GM19193 (cell line): ENCODE data around the gene TAF1B.

Experiments
- POLR2A ChIP-seq: IDR thresholded peaks from 4 replicates; pipeline ENCODE4 v1.6.1; 2011; ENCODE audit not compliant: insufficient read depth, insufficient read length; ENCODE audit errors: extremely low read depth

Gene TAF1B

DNA sequence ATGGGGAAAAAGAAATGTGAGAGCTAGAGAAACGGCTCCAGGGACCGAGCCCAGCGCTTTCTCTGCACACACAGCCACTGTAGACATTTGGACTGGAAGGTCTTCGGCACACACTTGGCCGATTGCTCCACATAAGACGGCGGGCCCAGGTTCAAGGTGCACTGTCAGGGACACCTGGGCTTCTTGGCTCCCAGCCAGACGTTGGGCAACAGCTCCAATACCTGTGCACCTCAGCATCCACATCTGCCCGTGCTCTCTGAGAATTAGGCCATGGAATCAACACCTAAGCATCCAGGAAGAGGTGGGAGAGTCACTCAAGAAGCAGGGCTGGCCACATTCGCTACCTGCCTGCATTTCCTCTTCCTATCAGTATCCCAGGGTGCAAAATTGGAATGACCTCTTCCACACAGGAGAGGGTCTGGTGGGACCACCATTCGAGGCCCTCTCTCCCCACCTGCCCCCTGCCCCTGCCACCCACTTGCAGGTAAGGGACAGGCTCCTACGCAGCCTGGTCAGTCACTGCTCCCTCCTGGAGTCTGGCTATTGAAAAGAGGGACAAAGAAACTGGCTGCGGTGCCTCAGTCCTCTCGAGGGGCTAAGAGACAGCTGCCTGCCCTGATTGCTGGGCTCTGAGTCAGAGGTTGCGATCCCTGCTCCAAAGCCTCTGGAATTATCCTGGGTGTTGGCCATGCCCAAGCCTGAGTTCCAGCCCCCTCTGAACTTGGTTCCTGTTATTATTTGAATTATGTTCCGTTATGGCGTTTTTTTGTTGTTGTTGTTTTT is 40.1 kb upstream of the TAF1B start:
- TF ChIP-seq POLR2A, result no peak

DNA sequence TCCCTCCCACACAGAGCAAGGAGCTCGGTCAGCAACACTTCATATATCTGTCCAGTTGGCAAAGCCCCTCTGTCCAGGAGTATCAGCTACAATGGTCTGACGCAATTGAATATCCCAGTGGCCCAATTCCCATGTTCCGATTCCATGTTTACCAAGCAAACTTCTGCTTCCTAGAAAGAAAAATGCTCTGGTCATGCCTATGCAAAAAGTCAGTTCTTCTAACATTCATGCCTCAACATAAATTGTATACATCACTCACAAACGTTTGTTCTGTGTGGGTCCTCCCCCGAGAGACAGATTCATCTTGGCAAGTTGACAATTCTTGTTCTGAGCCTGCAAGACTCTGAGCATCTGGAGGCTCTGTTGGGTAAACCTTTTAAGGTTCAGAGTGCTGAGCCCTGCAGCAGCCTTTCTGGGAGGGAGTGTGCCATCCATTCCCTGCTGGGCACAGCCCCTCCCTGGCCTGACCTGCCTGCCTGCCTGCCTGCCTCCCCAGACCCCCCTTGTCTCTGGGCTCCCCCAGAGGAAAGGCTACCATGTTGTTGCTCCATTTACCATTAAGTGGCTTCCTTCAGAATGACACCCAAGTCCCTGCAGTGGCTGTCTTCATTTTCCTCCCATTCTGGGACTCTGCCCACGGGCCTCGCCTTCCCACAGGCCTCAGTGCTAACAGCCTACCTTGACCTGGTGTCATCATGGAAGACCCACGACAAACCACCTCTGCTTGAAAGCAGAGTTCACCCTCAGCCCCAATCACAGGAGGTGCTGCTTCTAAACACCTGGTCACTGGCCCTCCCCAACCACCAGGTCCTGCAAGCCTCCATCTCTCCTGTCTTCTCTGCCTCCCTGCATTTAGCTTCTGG is 37.6 kb upstream of the TAF1B start:
- TF ChIP-seq POLR2A, result no peak

DNA sequence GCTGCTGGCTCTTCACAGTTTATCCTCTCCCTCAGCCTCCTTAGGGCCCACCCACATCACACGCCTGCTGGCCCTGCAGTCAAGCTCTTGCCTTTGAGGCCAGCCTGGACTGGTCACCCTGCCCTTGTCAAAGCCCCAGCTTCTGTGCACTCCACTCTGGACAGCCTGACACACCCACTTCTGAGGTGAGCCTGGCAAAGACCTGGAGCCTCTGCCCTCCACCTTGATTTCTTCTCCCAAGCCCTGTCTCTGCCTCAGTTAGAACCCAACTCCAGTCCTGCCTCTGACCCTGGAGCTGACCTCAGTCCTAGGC is 37.0 kb upstream of the TAF1B start:
- TF ChIP-seq POLR2A, result no peak

DNA sequence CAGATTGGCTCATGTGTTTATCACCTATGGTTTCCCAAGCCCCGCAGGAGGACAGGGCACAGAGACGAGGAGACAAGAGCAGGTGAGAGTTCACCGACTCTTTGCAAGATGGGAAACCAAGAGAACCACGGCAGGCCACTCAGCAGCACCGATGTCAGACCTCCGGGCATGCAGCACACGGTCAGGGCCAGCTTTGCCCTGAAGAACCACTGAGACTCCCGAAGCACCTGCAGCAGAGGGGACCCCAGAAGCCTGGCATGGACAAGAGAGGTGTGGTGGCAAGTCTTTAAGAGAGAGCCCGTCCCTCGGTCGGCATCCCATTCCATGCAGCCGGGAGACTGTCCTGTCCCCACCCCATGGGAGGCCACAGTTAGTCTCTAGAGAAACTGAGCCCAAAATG is 36.6 kb upstream of the TAF1B start:
- TF ChIP-seq POLR2A, result no peak

DNA sequence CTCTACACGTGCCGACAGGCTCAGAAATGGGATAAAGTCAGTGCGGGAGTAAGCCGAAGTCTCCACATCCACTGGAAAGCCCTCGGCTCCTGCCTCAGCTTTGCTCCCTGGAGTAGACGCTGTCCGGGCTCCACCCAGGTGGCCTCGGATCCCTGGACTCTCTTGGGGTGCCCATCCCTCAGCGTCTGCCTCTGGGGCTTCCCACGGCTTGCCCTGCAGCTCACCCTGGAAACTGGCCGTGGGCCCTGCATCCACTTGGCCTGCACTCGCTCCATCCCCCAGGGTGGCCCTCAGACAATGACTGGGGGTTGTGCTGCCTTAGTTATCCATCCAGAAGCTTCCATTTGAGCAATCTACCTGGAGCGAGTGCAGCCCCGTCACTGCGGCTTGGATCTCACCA is 36.2 kb upstream of the TAF1B start:
- no peak for TF ChIP-seq POLR2A

DNA sequence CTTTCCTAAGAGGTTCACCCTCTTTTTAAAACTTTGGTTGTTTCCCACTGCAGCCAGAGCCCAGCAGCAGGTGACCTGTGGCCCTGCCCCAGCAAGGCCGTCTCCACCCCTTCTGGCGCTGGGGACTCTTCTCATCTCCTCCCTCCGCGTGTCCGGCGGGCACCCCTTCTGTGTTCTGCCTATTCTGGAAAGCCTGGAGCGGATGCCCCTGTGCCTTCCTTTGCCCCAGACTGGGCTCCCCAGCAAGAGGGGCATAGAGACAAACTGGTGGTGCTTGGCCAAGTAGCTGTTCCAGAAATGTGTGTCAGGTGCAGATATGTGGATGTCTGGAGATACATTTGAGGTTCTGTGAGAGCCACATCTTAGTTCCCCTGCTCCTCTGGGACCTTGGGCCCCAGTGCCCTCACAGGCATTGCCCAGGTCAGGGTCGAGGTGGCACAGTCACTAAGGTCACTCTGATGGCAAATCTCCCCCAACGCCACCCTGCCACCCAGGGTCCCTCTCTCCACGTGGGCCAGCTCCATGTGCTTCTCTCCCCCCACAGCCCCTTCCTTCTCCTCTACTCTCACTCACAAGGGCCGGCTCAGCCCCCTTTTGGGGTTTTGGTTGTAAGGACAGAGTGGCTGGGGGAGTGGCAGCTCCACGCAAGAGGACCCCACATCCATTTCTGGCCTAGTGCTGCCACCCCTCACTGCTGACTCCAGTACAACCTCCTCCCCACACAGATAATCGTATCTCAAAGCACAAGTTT is 35.5 kb upstream of the TAF1B start:
- TF ChIP-seq POLR2A, result no peak

DNA sequence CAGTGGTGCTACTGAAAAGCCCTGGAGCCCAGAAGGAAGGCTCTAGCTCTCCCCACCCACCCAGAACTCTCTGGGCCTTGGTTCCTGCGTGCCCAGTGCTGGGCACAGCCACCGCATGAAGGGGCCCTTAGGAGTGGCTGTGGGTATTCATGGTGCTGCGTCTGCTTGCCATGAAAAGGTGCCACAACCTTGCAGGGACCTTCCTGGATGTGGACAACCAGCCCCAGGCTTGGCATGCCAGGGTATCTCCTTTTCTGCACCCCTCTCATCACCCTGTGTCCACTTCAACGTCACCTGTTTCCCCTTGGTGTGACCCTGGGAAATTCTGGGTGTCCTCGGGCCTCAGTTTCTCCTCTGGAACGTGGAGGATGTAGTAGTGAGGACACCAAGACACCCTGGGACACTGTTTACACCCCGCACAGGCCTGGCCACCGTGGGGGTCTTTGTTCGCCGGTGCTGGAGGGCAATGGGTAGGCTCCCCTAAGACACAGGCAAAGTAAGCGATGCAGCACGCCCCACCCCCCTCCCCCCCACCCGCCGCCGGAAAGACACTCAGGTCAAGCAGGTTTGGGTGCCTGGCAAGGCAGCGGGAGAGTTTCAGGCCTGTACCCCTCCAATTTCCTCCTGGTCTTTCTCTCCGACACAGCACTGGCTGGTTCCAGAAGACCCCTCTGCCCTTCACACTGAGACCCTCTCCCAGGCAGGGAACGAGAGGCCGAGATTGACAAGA is 34.8 kb upstream of the TAF1B start:
- no peak for TF ChIP-seq POLR2A

DNA sequence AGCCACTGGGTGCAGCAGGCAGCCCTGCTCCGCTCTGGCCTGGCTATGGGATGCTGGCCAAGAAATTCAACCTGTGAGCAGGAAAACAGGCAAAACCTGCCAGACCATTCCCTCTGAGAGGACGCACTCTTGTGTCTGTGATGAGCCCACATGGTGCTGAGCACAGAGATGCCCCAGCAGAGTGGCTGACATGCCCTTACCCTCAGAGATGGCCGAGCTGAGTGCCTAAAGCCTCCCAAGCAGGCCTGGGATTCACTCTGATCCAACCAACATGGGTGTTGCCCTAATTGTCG is 34.3 kb upstream of the TAF1B start:
- no peak for TF ChIP-seq POLR2A

DNA sequence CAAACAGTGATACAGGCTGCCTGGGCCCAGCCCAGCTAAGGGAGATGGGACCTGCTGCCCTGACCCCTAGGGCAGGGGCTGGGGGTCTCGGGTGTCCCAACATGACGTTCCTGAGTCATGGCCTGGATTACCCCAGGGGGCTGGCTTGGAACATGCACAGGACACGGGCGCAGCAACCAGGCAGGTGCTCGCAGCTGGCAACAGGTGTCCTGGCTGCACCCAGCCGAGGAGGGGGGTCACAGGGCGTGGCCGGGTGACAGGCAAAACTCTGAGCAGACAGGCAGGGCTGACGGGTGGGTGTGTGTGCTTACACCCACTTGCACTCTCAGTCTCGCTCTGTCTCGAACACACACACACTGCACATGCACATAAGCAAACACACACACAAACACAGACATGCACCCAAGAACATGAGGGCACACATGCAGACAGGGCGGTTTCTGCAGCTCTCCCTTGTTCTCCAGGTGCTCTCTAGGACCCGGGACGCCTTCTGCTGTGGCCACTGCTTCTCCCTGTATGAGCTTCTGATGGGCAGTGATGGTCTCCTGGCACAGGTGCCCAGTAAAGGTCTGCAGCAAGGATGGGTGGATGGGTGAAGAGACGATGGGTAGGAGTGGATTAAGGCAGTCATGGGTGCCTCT is 33.7 kb upstream of the TAF1B start:
- no peak for TF ChIP-seq POLR2A

DNA sequence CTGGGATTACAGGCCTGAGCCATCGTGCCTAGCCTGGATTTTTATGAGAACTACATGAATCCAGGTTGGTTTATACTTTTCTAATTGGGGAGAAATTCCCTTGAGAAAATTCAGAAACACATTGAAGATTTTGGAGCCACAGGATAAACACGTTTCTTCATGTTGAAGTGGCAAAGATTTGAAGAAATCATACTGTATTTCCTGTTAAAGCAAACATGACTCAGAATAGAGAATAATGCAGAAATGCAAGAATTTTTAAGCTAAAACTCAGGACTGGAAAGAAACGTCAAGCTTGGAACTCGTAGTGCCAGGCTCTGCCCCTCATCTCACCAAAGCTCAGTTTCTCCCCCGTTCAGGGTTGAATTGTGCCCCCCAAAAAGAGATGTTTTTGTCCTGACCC is 32.1 kb upstream of the TAF1B start:
- no peak for TF ChIP-seq POLR2A

DNA sequence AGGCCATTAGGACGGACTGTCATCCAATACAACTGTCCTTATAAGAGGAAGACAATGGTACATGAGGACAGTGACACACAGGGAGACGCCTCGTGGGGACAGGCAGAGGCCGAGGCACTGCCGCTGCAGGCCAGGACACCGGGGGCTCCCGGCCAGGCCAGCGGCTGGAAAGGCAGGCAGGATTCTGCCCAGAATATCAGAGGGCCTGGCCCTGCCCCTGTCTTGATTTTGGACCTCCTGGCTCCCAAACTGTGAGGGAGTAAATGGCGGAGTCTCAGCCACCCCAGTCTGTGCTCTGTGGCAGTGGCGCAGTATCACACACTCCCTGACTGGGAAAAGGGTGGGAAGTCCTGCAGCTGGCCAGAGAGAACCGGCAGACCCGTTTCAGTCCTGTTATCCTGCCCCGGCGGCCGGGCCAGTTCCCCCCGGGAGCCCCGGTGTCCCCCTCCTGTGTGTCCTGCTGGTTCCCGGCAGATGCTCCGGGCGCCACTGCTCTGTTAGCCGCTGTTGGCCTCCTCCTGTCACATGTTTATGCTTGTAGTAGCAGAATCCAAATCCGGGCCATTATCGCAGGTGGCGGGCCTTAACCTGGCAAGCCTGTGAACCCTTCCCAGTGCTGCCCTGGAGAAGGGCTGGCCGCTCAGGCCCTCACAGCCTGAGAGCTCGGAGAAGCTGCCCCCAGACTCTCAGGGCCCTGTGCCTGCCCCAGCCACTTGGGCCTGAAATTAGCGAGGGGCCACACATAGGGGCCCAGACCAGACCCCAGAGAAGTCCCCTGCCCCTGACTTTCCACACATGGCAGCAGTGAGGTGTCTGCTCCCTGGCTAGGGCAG is 31.4 kb upstream of the TAF1B start:
- no peak for TF ChIP-seq POLR2A

DNA sequence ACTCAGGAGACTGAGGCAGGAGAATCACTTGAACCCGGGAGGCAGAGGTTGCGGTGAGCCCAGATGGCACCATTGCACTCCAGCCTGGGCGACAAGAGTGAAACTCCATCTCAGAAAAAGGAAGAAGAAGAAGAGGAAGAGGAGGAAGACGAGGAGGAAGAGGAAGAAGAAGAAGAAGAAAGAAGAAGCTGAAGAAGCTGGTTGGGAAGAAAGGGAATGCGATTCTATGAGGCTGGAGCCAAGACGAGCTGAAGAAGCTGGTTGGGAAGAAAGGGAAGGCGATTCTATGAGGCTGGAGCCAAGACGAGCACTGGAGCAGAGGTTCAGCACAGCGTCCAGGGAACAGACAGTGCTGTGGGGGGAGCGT is 30.3 kb upstream of the TAF1B start:
- TF ChIP-seq POLR2A, result no peak

DNA sequence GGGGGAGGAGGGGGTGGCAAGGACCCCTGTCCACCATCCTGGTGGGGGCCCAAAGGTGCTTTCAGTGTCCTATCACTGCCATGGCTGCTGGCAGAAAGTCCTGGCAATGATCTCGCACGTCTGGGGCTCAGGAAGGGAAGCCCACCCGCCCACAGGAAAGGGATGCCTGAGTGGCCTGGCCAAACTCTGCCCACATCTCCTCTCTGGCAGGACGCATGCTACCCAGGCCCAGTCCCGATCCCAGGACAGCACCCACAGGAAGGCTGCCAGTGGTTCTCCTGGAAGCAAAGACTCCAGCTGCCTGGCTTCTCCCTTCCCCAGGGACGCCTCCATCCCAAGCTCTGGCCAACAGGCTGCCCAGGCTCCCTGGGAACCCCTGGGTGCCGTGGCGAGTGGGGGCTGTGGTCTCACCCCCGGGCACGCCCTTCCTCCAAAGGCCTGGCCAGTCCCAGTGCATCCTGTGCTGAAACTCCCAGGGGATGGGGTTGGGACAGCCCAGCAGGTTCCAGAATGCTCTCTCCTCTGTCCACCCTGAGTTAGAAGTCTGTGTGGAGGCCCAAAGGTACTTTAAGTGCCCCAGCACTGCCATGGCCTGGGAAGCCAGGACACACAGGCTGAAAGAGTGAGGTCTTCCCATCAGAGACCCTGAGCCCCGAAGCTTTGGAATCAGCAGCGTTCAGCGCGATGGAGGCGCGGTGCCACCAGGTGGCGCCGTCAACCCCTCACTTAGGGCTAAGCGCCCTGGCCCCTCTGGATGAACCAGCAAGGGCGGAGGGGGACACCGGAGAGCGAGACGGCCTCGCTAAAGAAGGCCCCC is 29.8 kb upstream of the TAF1B start:
- no peak for TF ChIP-seq POLR2A
